Tibial artery (tissue), 4 donors: ENCODE data around the gene SCN4A.

Experiments
- DNase-seq, 2 donors: peaks; one replicate each; pipeline ENCODE4 v3.0.0-alpha.2; 2019
- H3K27ac ChIP-seq, 2 donors: fragments of 200-600 bp; sonication (generic) in 1 of 2; 1 replicate in 1 of 2; 2 replicates in 1 of 2; pipeline ENCODE4 v1.5.1; 2018 to 2019; ENCODE audit warnings: mild to moderate bottlenecking in 1 of 2
- H3K27me3 ChIP-seq, 2 donors: fragments of 200-600 bp; sonication (generic) in 1 of 2; one replicate each; pipeline versions ENCODE4 v1.5.1 to v1.6.0; 2016 to 2019
- H3K36me3 ChIP-seq, 3 donors: fragments of 200-600 bp; sonication (generic) in 2 of 3; one replicate each; pipeline ENCODE4 v1.5.1; 2016 to 2019; ENCODE audit warnings: mild to moderate bottlenecking in 2 of 3
- H3K4me1 ChIP-seq, 4 donors: fragments of 200-600 bp; sonication (generic) in 2 of 4; 1 replicate in 3 of 4; 2 replicates in 1 of 4; pipeline ENCODE4 v1.5.1; 2016 to 2019
- H3K4me3 ChIP-seq, 2 donors: fragments of 200-600 bp; sonication (generic) in 1 of 2; 1 replicate in 1 of 2; 2 replicates in 1 of 2; pipeline ENCODE4 v1.5.1; 2018 to 2019; ENCODE audit warnings: mild to moderate bottlenecking in 2 of 2
- H3K9me3 ChIP-seq, 3 donors: fragments of 200-600 bp; sonication (generic) in 1 of 3; one replicate each; pipeline ENCODE4 v1.5.1; 2016 to 2019
- CTCF ChIP-seq, 2 experiments: fragments of 200-600 bp in 1 of 2; fragments of 450-650 bp in 1 of 2; IDR thresholded peaks; one replicate each; pipeline ENCODE4 v1.5.1; 2017 to 2019; ENCODE audit warnings: antibody characterized with exemption in 2 of 2, mild to moderate bottlenecking in 1 of 2, moderate library complexity in 1 of 2
- intact Hi-C: fragments of 100-400 bp; cut with DNase I; formaldehyde crosslinking; loops from one replicate; pipeline ENCODE4 v1.15.0; 2023; ENCODE audit warnings: low total_unique reads

SCN4A gene

DNA sequence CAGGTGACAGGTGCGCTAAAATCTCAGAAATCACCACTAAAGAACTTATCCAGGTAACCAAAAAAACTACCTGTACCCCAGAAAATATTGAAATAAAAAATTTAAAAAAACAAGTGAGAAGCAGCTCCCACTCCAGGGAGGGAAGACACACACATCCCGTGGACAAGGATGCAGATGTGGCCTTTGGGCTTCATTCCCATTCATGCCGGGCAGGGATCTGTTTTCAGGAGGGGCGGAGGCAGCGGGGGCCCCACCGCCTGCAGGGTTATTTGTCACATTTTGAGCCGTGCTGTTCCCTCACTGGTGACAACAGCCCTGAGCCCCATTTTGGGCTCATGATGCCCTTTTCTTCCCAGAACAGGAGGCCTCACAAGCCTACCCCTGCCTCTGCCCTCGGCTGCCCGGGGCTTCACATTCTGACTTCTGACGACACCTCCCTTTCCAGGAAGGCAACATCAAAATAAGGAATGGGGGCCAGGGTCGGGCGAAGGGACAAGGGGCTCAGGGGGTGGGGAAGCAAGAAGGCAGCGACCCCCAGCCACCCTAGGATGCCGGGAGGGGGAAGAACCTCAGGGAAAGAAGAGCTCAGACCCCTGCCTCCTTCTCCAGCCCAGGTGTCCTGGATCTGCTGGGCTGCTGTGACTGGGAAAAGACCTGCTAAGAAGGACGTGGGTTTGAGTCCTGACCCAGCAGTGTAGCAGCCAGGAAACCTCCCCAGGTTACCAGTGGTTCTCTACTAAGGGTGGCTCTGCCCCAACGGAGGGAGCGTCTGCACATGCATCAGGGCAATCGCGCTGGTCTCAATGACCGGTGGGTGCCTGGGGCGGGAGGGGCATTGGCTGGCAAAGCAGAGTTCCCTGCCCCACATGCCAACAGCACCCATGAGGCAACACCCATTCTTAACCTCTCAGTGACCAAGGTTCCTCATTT, 38.3 kb downstream of the SCN4A start:
- Histone ChIP-seq H3K4me1 (peaks cover 0 to 6% (median 0%) of the 10 kb centered on the region in 4 donors), H3K4me3 (no peak overlapping the region), H3K36me3 (no peaks in the 10 kb centered on the region), H3K27me3 (peaks cover 0 to 16% of the 10 kb centered on the region in 2 donors), H3K9me3 (no peaks in the 10 kb centered on the region), H3K27ac (no peak overlapping the region)
- no peak for DNase-seq
- intact Hi-C loops = no loop called here
- TF ChIP-seq CTCF (IDR thresholded peaks at IDR 0.05) = no peak

DNA sequence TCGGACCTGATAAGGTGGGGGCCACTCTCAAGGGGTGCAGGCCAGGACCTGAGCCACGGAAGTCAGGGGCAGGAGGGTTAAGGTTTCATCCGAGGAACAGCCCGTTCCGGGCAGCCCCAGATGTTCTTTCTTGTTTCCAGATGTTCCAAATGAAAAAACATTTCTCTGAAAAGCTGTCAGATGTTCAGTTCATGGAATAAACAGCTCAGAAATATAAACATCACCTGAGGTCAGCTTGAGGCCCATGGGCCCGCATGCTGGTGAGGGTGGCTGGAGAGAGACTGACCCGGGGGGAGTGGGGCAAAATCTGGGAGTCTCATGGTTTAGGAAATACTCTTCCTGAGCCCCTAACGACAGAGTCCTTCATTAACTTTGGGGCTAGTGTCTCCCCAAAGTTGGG, 39.1 kb downstream of the SCN4A start:
- H3K4me1 ChIP-seq = peaks cover 0 to 6% (median 0%) of the 10 kb centered on the region in 4 donors
- H3K27ac ChIP-seq = no peak overlapping the region
- peaks cover 0 to 16% of the 10 kb centered on the region in 2 donors for H3K27me3 ChIP-seq
- H3K4me3 ChIP-seq = no peak overlapping the region
- no peaks in the 10 kb centered on the region for H3K36me3 ChIP-seq
- TF ChIP-seq CTCF (IDR thresholded peaks at IDR 0.05) = no peak
- intact Hi-C loops = no loop called here
- H3K9me3 ChIP-seq = no peaks in the 10 kb centered on the region
- no peak for DNase-seq

GRCh38 chr17:63932721-63933120, 40.0 kb downstream of the SCN4A start:
- no peak overlapping the region for H3K4me3 ChIP-seq
- intact Hi-C loops = no loop called here
- TF ChIP-seq CTCF (IDR thresholded peaks at IDR 0.05) = no peak
- H3K27me3 ChIP-seq = peaks cover 0 to 16% of the 10 kb centered on the region in 2 donors
- peaks cover 0 to 6% (median 0%) of the 10 kb centered on the region in 4 donors for H3K4me1 ChIP-seq
- no peaks in the 10 kb centered on the region for H3K9me3 ChIP-seq
- no peak for DNase-seq
- no peak overlapping the region for H3K27ac ChIP-seq
- H3K36me3 ChIP-seq = no peaks in the 10 kb centered on the region

DNA sequence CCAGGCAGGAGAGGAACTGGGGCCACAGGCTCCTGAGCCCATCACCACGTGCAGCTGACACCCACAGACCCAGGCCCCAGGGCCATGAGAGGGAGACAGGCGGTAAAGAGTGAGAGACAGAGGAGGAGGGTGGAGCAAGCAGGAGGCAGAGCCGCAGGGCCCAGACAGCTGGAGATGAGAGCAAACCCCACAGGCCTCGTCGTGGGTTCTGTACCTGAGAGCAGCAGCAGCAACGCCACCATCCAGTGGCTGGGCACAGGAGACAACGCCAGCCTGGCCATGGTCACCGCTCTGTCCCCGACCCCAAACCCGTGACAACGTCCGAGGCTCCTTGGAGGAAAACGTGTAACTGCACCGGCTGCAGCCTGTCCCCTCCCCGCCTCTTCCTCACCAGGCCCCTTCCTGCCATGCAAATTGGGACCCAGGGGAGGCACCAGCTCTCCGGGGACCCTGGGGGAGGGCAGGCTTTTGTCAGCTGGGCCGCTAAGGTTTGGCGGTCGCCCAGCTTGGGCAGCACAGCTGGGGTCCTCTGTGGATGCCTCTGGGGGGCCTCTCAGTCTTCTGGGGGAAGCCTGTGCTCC, 40.6 kb downstream of the SCN4A start, which contains the start of gene CD79B:
Gene CD79B, minus strand, starts transcription at position 351 of the 581 bp plus-strand sequence. Its CDS starts 70 bp downstream, at position 281.
- H3K4me3 ChIP-seq = no peak within 1 kb of the TSS
- no peak within 1 kb of the TSS for H3K27ac ChIP-seq
- H3K9me3 ChIP-seq = no peaks in the 10 kb centered on the region
- peaks cover 0 to 16% of the 10 kb centered on the region in 2 donors for H3K27me3 ChIP-seq
- DNase-seq = no peak
- no peak for TF ChIP-seq CTCF (IDR thresholded peaks at IDR 0.05)
- no peaks in the 10 kb centered on the region for H3K36me3 ChIP-seq
- intact Hi-C loops = no loop called here
- peaks cover 0 to 6% (median 0%) of the 10 kb centered on the region in 4 donors for H3K4me1 ChIP-seq

DNA sequence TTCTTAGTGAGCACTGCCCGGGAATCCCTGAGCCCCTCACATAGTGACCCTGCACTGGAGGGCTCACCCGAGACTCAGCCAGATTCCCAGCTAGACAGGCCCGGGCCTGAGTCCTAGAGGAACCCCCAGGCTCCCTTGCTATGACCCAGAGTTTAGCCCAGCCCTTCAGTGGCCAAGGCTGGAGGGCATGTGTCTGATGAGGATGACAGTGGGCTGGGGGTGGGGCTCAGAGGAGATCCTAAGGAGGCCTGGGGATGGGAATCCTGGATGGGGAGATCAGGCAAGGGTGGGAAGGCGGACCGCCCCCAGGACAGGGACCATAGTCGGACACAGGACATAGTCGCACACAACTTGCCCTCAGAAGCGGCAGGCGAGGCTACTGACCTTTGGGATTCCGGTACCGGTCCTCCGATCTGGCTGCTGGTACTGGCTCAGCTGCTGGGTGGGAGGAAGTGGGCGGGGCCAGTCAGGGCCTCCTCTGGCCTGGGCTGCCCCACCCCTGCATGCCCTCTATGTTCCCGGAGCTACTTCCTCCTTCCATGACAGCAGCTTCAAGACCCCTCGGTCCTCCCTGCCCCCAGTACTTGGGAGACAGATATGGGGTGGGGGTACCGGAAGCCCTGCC, 41.7 kb downstream of the SCN4A start:
- H3K9me3 ChIP-seq = no peaks in the 10 kb centered on the region
- no peak overlapping the region for H3K4me3 ChIP-seq

More for the DNA sequence above, 41.7 kb downstream of the SCN4A start:
- H3K36me3 ChIP-seq = no peaks in the 10 kb centered on the region
- TF ChIP-seq CTCF (IDR thresholded peaks at IDR 0.05) = no peak
- H3K27ac ChIP-seq = no peak overlapping the region
- peak; percentile 68 to 80 for DNase-seq
- intact Hi-C loops = no loop called here
- peaks cover 0 to 6% (median 0%) of the 10 kb centered on the region in 4 donors for H3K4me1 ChIP-seq
- H3K27me3 ChIP-seq = peaks cover 0 to 16% of the 10 kb centered on the region in 2 donors
